ENCODE measurements around the gene RPS2. TPM values are rescaled to one million over a fixed set of nuclear protein-coding genes. Genes with fewer than 3 reads are reported as not detected.
"Not testable (repeated sequence)": the region's sequence is repeated elsewhere in the genome, so short reads cannot be mapped to it uniquely, and the experiment has no call there.

The RPS2 gene
- total and polyA plus RNA-seq, 2 donors = 2,266 to 2,485 TPM

DNA sequence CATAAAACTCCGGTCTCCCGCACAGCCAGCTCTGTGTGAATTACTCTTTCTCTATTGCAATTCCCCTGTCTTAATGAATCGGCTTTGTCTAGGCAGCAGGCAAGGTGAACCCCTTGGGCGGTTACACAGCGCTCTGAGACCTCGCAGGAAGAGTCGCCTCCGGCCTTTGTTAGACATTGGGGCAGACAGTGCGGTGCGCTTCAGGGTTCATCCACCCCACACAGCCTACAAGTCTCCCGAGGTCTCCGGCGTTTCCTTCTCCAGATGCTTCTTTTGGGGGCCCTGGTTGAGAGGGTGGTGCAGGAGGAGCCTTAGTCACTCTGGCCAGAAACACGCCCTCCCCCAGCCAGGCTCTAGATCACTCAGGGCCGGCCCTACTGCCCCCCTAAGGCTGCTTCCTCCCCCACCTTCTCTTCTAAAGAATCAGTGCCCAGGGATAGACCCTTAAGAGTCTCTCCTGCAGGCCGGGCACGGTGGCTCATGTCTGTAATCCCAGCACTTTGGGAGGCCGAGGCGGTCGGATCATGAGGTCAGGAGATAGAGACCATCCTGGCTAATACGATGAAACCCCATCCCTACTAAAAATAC lies 19.9 kb downstream of the RPS2 start:
- H3K27me3 ChIP-seq (ENCODE audit: control insufficient read depth in 2 of 2, insufficient read depth in 1 of 2, low read length in 1 of 2) = peaks cover 0 to 7% of the 10 kb centered on the region in 2 donors
- WGBS = 99% methylated on average over 21 of the region's 21 CpGs
- no peaks in the 10 kb centered on the region for H3K9me3 ChIP-seq (ENCODE audit: control insufficient read depth in 2 of 2, insufficient read depth in 1 of 2, low read length in 1 of 2)
- no peak for DNase-seq (ENCODE audit: low read depth in 6 of 9, low spot score in 9 of 9)
- peaks cover 8 to 21% of the 10 kb centered on the region in 2 donors for H3K4me1 ChIP-seq (ENCODE audit: control insufficient read depth in 2 of 2, insufficient read depth in 2 of 2, low read length in 2 of 2)
- H3K36me3 ChIP-seq (ENCODE audit: control insufficient read depth in 2 of 2, insufficient read depth in 2 of 2, low read length in 1 of 2) = peaks cover 5 to 14% of the 10 kb centered on the region in 2 donors
- H3K27ac ChIP-seq (ENCODE audit: low read depth in 1 of 2, low read length in 1 of 2) = no peak overlapping the region
- no peak overlapping the region for H3K4me3 ChIP-seq (ENCODE audit: low read length in 2 of 2)

DNA sequence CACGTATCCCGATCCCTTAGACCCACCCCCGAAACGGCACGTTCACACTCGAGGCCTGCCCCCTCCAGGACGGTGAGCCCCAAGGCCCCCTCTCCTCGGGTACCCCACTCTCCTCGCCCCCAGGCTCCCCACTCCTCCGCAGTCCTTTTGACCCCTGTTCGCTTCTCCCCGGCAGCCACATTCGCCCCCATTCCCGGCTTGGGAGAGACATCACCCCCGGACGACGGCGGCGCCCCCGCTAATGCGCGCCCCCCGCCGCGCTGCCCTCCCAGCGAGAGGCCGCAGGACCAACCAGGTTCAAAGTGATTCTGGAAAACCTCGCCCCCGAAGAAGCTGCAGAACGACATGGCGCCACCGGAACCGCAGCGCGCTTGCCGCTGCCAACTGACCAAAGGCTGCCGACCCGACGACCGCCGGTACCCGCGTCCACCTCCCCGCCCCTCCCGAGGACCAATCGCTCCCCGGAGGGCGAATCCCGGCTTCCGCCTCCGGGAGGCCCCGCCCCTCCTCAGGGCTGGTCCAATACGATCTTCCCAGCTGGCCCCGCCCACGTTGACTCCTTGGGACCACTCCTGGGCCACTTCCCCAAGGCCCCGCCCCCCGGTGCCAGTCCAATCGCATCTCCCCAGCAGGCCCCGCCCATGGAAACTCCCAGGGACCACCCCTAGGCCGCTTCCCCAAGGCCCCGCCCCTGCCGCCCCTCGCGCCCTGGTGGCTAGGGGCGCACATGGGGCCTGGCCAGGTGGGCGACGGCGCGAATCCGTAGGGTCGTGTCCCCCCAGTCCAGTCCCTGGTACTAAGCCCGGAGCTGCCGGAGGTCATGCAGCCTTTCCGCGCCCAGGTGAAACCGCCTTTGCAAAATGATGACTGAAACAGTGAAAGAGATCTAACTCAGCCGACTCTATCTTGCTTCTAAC lies 21.6 kb downstream of the RPS2 start, which contains the start of gene MSRB1:
TSS of gene MSRB1 (minus strand) at position 390 of the 917 bp plus-strand sequence. CDS start at position 347, 43 bp downstream.
- Histone ChIP-seq H3K4me3 (ENCODE audit: low read length in 2 of 2) (peak within 1 kb of the TSS; percentile 72 to 86), H3K27ac (ENCODE audit: low read depth in 1 of 2, low read length in 1 of 2) (peak within 1 kb of the TSS; percentile 26 to 78), H3K4me1 (ENCODE audit: control insufficient read depth in 2 of 2, insufficient read depth in 2 of 2, low read length in 2 of 2) (peaks cover 8 to 21% of the 10 kb centered on the region in 2 donors), H3K36me3 (ENCODE audit: control insufficient read depth in 2 of 2, insufficient read depth in 2 of 2, low read length in 1 of 2) (peaks cover 17 to 29% of the 10 kb centered on the region in 2 donors), H3K9me3 (ENCODE audit: control insufficient read depth in 2 of 2, insufficient read depth in 1 of 2, low read length in 1 of 2) (no peaks in the 10 kb centered on the region), H3K27me3 (ENCODE audit: control insufficient read depth in 2 of 2, insufficient read depth in 1 of 2, low read length in 1 of 2) (peaks cover 0 to 7% of the 10 kb centered on the region in 2 donors)
- DNase-seq (ENCODE audit: low read depth in 6 of 9, low spot score in 9 of 9) = peak; percentile 92 to 100 (median 99)
- WGBS = 2% methylated on average over 77 of the region's 77 CpGs

DNA sequence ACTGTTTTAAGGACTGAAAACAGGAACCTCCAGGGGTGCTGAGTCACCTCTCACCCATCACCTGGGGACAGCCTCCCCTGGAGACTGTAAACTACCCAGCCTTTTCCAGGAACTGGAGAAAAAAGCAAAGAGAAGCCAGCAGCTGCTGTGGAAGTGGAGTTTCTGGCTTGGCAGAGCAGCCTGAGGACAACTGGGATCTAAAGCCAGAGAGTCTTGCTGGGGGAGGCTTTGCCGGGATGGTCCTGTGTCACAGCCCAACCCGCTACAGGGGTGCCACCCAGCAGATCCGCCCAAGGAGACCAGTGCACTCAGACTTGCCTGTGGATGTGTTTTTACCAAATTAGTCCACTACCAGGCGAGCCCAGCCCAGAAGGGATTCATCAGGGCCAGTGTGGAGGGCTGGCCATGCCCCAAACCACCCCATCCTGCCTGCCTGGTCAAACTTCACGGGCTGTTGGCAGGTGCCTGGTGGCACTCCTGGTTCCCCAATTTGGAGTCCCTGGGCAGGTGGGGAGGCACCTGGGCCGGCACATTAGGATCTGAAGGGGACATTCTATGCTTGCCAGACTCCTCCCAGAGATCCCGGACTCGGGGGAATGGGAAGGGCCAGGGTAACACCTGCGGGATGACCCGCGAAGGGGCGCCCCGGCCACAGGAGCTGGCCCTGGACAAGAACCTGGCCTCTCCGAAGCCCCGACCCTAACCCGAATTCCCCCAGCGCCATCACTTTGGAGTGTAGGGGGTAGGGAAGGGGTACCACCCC lies 22.4 kb downstream of the RPS2 start:
- H3K27ac ChIP-seq (ENCODE audit: low read depth in 1 of 2, low read length in 1 of 2) = no peak overlapping the region
- H3K4me3 ChIP-seq (ENCODE audit: low read length in 2 of 2) = peak overlapping the region; percentile 72 to 86
- WGBS = 20% methylated on average over 17 of the region's 17 CpGs
- H3K4me1 ChIP-seq (ENCODE audit: control insufficient read depth in 2 of 2, insufficient read depth in 2 of 2, low read length in 2 of 2) = peaks cover 8 to 21% of the 10 kb centered on the region in 2 donors
- H3K36me3 ChIP-seq (ENCODE audit: control insufficient read depth in 2 of 2, insufficient read depth in 2 of 2, low read length in 1 of 2) = peaks cover 19 to 35% of the 10 kb centered on the region in 2 donors
- no peak for DNase-seq (ENCODE audit: low read depth in 6 of 9, low spot score in 9 of 9)
- H3K27me3 ChIP-seq (ENCODE audit: control insufficient read depth in 2 of 2, insufficient read depth in 1 of 2, low read length in 1 of 2) = peaks cover 0 to 7% of the 10 kb centered on the region in 2 donors
- no peaks in the 10 kb centered on the region for H3K9me3 ChIP-seq (ENCODE audit: control insufficient read depth in 2 of 2, insufficient read depth in 1 of 2, low read length in 1 of 2)

DNA sequence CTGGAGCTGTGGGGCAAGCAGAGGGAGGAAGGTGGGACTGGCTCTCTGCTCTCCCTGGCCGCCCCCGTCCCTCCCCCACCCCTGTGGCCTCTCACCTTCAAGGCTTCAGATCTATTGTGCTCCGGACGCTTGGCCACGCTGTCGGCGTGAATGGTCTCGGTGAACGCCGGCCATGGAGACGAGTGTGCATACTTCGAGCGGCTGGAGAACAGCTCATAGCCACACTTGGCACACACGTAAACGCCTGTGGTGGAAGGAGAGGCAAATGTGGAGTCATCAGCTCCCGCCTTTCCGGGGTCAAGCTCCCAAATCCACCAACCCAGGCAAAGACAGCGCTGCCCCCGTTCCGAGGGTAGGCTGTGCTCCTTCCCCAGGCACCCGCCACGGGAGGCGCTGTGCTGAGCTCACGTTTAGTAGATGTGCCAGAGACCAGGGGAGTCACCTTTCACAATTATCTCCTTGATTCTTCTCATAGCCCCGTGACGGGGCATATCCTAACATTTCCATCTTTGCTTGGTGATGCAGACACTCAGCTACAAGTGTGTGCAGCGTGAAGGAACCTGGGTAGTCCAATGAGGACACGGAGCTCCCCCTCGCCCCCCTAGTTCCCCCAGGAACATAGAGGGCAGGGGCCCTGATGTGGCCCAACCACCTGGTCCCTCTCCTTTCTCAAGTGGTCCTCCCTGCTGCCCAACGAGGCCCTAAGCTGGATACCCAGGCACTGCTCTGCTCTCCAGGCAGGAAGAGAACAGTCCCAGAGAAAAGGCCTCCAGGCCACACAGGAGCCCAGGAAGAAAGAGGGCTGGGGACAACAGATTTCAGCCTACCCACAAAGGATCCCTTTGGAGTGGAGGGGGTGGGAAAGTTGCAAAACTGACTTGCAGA lies 23.2 kb downstream of the RPS2 start:
- Histone ChIP-seq H3K27me3 (ENCODE audit: control insufficient read depth in 2 of 2, insufficient read depth in 1 of 2, low read length in 1 of 2) (peaks cover 0 to 7% of the 10 kb centered on the region in 2 donors), H3K9me3 (ENCODE audit: control insufficient read depth in 2 of 2, insufficient read depth in 1 of 2, low read length in 1 of 2) (no peaks in the 10 kb centered on the region), H3K27ac (ENCODE audit: low read depth in 1 of 2, low read length in 1 of 2) (no peak overlapping the region), H3K36me3 (ENCODE audit: control insufficient read depth in 2 of 2, insufficient read depth in 2 of 2, low read length in 1 of 2) (peaks cover 19 to 38% of the 10 kb centered on the region in 2 donors), H3K4me1 (ENCODE audit: control insufficient read depth in 2 of 2, insufficient read depth in 2 of 2, low read length in 2 of 2) (peaks cover 8 to 21% of the 10 kb centered on the region in 2 donors), H3K4me3 (ENCODE audit: low read length in 2 of 2) (no peak overlapping the region)
- no peak for DNase-seq (ENCODE audit: low read depth in 6 of 9, low spot score in 9 of 9)
- 90% methylated on average over 30 of the region's 30 CpGs for WGBS

DNA sequence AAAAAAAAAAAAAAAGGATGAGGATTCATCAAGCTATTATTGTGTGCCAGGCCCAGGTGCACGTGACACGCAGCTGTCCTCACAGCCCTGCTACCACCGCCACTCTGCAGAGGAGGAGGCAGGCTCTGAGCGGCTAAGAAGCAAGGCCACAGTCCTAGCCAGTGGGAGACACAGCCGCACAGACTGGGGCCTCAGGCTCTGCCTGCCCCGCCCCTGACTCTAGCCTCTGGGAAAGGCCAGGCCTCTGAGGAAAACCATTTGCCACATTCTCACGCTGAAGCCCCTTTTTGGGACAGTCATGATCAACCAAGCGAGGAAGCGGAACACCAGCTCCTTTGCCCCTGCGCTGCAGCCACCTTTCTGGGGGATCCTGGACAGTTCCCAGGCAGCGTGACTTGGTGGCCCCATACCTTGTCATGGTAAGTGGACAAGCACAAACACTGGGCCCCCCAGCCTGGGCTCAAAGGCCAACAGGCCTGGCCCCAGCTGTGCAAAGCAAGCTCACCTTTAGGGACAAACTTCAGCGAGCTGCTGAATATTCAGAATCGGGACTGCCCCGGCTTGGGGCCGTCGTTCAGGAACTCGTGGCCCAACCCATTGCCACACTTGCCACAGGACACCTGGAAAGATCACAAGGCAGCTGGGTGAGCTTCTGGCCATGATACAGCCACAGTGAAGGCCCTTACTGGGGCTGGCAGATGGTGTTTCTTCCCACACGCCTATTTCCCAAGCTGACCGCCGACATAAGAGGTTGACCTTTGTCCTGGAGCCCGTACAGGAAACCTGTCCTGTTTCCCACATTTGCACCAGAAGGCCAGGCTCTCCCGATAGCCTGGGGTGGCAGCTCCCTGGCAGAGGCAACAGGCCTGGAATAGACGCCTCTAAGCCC lies 24.1 kb downstream of the RPS2 start:
- Histone ChIP-seq H3K4me1 (ENCODE audit: control insufficient read depth in 2 of 2, insufficient read depth in 2 of 2, low read length in 2 of 2) (peaks cover 8 to 21% of the 10 kb centered on the region in 2 donors), H3K9me3 (ENCODE audit: control insufficient read depth in 2 of 2, insufficient read depth in 1 of 2, low read length in 1 of 2) (no peaks in the 10 kb centered on the region), H3K27ac (ENCODE audit: low read depth in 1 of 2, low read length in 1 of 2) (no peak overlapping the region), H3K27me3 (ENCODE audit: control insufficient read depth in 2 of 2, insufficient read depth in 1 of 2, low read length in 1 of 2) (peaks cover 0 to 7% of the 10 kb centered on the region in 2 donors), H3K4me3 (ENCODE audit: low read length in 2 of 2) (no peak overlapping the region), H3K36me3 (ENCODE audit: control insufficient read depth in 2 of 2, insufficient read depth in 2 of 2, low read length in 1 of 2) (peaks cover 19 to 38% of the 10 kb centered on the region in 2 donors)
- WGBS = 94% methylated on average over 23 of the region's 23 CpGs
- DNase-seq (ENCODE audit: low read depth in 6 of 9, low spot score in 9 of 9) = no peak

DNA sequence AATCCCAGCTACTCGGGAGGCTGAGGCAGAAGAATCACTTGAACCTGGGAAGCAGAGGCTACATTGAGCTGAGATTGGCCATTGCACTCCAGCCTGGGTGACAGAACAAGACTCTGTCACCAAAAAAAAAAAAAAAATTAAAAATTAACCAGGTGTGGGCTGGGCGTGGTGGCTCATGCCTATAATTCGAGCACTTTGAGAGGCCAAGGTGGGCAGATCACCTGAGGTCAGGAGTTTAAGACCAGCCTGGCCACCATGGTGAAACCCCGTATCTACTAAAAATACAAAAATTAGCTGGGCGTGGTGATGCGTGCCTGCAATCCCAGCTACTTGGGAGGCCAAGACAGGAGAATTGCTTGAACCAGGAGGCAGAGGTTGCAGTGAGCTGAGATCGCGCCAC lies 24.8 kb downstream of the RPS2 start:
- DNase-seq (ENCODE audit: low read depth in 6 of 9, low spot score in 9 of 9); H3K27me3 ChIP-seq (ENCODE audit: control insufficient read depth in 2 of 2, insufficient read depth in 1 of 2, low read length in 1 of 2); H3K27ac ChIP-seq (ENCODE audit: low read depth in 1 of 2, low read length in 1 of 2); H3K9me3 ChIP-seq (ENCODE audit: control insufficient read depth in 2 of 2, insufficient read depth in 1 of 2, low read length in 1 of 2); H3K4me3 ChIP-seq (ENCODE audit: low read length in 2 of 2): not testable (repeated sequence)
- over 99% methylated on average over 8 of the region's 8 CpGs for WGBS
- H3K36me3 ChIP-seq (ENCODE audit: control insufficient read depth in 2 of 2, insufficient read depth in 2 of 2, low read length in 1 of 2) = peaks cover 19 to 38% of the 10 kb centered on the region in 2 donors
- peaks cover 8 to 21% of the 10 kb centered on the region in 2 donors for H3K4me1 ChIP-seq (ENCODE audit: control insufficient read depth in 2 of 2, insufficient read depth in 2 of 2, low read length in 2 of 2)

DNA sequence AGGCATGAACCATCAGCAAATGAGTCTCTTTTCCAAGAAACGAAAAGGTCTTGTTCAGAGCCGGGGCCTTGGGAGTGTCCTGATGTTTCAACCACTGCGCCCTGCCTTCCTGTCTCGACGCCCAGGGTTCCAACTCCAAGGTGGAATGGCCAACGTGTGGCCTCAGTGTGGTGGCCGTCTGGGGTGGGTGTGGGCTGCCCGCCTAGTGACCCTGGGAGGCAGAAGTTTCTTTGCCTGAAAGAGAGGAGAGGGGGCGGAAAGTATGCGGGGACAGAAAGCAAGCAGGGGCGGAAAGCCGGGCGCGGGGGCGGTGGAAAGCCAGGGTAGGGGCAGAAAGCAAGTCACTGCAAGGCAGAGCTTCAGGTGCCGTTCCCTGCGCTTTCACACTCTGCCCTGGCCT lies 25.7 kb downstream of the RPS2 start:
- Histone ChIP-seq H3K4me1 (ENCODE audit: control insufficient read depth in 2 of 2, insufficient read depth in 2 of 2, low read length in 2 of 2) (peaks cover 8 to 21% of the 10 kb centered on the region in 2 donors), H3K9me3 (ENCODE audit: control insufficient read depth in 2 of 2, insufficient read depth in 1 of 2, low read length in 1 of 2) (no peaks in the 10 kb centered on the region), H3K27me3 (ENCODE audit: control insufficient read depth in 2 of 2, insufficient read depth in 1 of 2, low read length in 1 of 2) (peaks cover 0 to 7% of the 10 kb centered on the region in 2 donors), H3K36me3 (ENCODE audit: control insufficient read depth in 2 of 2, insufficient read depth in 2 of 2, low read length in 1 of 2) (peaks cover 19 to 38% of the 10 kb centered on the region in 2 donors), H3K4me3 (ENCODE audit: low read length in 2 of 2) (no peak overlapping the region), H3K27ac (ENCODE audit: low read depth in 1 of 2, low read length in 1 of 2) (no peak overlapping the region)
- WGBS = 98% methylated on average over 17 of the region's 17 CpGs
- DNase-seq (ENCODE audit: low read depth in 6 of 9, low spot score in 9 of 9) = no peak
